Measurements from ENCODE around the gene RPL29.

RPL29 gene

GRCh38 chr3:51945926-51946705, 49.6 kb downstream of the RPL29 start:
- no peak for DNase-seq (ENCODE audit: low spot score)

GRCh38 chr3:51945031-51945840, 50.5 kb downstream of the RPL29 start:
- DNase-seq (ENCODE audit: low spot score): no peak

GRCh38 chr3:51944451-51945021, 51.2 kb downstream of the RPL29 start:
- DNase-seq (ENCODE audit: low spot score): no peak
